Body of pancreas (tissue), 4 donors: Measurements from ENCODE around the gene HOXA10.

ENCODE experiments used
- POLR2A ChIP-seq, 3 donors: fragments of 450-650 bp; IDR thresholded peaks; one replicate each; pipeline ENCODE4 v1.6.1; 2016; ENCODE audit warnings: antibody characterized with exemption in 3 of 3, mild to moderate bottlenecking in 2 of 3
- TF ChIP-seq, protein P1 (sequence below), 7 experiments: fragments of 450-650 bp in 4 of 7; fragments of 200-600 bp in 3 of 7; sonication (generic) in 3 of 7; IDR thresholded peaks; one replicate each; pipeline ENCODE4 v1.5.1; 2016 to 2019; ENCODE audit warnings: antibody characterized with exemption in 7 of 7

GRCh38 chr7:27131390-27131819 is 42.7 kb downstream of the HOXA10 start:
- TF ChIP-seq, protein P1, sequence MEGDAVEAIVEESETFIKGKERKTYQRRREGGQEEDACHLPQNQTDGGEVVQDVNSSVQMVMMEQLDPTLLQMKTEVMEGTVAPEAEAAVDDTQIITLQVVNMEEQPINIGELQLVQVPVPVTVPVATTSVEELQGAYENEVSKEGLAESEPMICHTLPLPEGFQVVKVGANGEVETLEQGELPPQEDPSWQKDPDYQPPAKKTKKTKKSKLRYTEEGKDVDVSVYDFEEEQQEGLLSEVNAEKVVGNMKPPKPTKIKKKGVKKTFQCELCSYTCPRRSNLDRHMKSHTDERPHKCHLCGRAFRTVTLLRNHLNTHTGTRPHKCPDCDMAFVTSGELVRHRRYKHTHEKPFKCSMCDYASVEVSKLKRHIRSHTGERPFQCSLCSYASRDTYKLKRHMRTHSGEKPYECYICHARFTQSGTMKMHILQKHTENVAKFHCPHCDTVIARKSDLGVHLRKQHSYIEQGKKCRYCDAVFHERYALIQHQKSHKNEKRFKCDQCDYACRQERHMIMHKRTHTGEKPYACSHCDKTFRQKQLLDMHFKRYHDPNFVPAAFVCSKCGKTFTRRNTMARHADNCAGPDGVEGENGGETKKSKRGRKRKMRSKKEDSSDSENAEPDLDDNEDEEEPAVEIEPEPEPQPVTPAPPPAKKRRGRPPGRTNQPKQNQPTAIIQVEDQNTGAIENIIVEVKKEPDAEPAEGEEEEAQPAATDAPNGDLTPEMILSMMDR (IDR thresholded peaks at IDR 0.05): no peak
- no peak for TF ChIP-seq POLR2A (IDR thresholded peaks at IDR 0.05)
